K562 (cell line): ENCODE results near the gene CBX3. TPM values are rescaled to one million over a fixed set of nuclear protein-coding genes. Genes with fewer than 3 reads are reported as not detected.
A peak's percentile ranks its signal among the peaks of the same experiment; 100 is the strongest.

Source experiments
- ATAC-seq: fragments of 200-7000 bp; cut with Tn5 transposase; 3 replicates; pipeline ENCODE4 v1.9.1; 2020; ENCODE audit warnings: moderate library complexity
- BruUV-seq: library from RNA; stranded (reverse); fragments of 400-500 nt; replicated peaks from 2 replicates; lab custom pipeline; 2021; lab: Mats Ljungman, UMichigan
- CTCF ChIA-PET: fragments of 300-600 bp; formaldehyde crosslinking; extraction: SDS; loops from one replicate; lab custom pipeline; 2021; ENCODE audit warnings: low intra/inter-chr PET ratio; lab: Yijun Ruan, JAX
- POLR2A ChIA-PET: fragments of 300-600, 350-650 bp; sonication (Branson Sonifier 250); formaldehyde crosslinking; extraction: SDS; loops from one replicate; lab custom pipeline; 2021; ENCODE audit warnings: antibody characterized with exemption, inconsistent platforms; lab: Yijun Ruan, JAX
- DNase-seq, 4 experiments: peaks; one replicate each; pipeline versions ENCODE4 v3.0.0 to v3.0.0-alpha.2; 2011 to 2018; ENCODE audit warnings: low spot score in 3 of 4, mixed read lengths in 3 of 4; ENCODE audit errors: extremely low read depth in 1 of 4
- FAIRE-seq: peaks from 2 replicates; lab custom pipeline; 2011; peaks lifted over from hg19 to GRCh38; lab: Jason Lieb, UNC
- H2AFZ ChIP-seq: 2 replicates; pipeline ENCODE4 v1.6.0; 2011; ENCODE audit warnings: low read depth, low read length, control low read depth, inconsistent platforms
- H3K27ac ChIP-seq: fragments of 200-600 bp; 3 replicates; pipeline ENCODE4 v1.8.0; 2011; ENCODE audit warnings: low read depth, mild to moderate bottlenecking, control low read depth, inconsistent platforms, low read length, moderate library complexity, mixed read lengths; ENCODE audit errors: extremely low read depth
- H3K27me3 ChIP-seq, 2 experiments: fragments of 300-600 bp in 1 of 2; 2 replicates in 1 of 2; 3 replicates in 1 of 2; pipeline versions ENCODE4 v1.6.0 to v1.8.0; 2011; ENCODE audit warnings: inconsistent platforms in 2 of 2, low read length in 2 of 2, mild to moderate bottlenecking in 1 of 2, mixed read lengths in 1 of 2, moderate library complexity in 1 of 2; ENCODE audit not compliant: control insufficient read depth in 2 of 2, insufficient read depth in 2 of 2
- H3K36me3 ChIP-seq: fragments of 300-600 bp; 3 replicates; pipeline ENCODE4 v1.8.0; 2011; ENCODE audit warnings: mild to moderate bottlenecking, low read length, inconsistent platforms; ENCODE audit not compliant: control insufficient read depth, insufficient read depth
- H3K4me1 ChIP-seq, 2 experiments: fragments of 200-600 bp in 1 of 2; replicated peaks in 1 of 2; 2 replicates in 1 of 2; 3 replicates in 1 of 2; pipeline versions ENCODE4 v1.5.1 to v1.8.0; 2011; ENCODE audit warnings: inconsistent platforms in 2 of 2, low read length in 2 of 2, mild to moderate bottlenecking in 1 of 2, mixed read lengths in 1 of 2, moderate library complexity in 1 of 2; ENCODE audit not compliant: control insufficient read depth in 2 of 2, insufficient read depth in 2 of 2
- H3K4me2 ChIP-seq: 2 replicates; pipeline ENCODE4 v1.6.1; 2011; ENCODE audit warnings: low read length, control low read depth, inconsistent platforms, mixed read lengths; ENCODE audit not compliant: insufficient read depth
- H3K4me3 ChIP-seq: fragments of 200-600 bp; sonication (generic), shearing (Covaris generic); 2 replicates; pipeline ENCODE4 v1.5.1; 2016; ENCODE audit warnings: control low read depth, inconsistent platforms
- H3K79me2 ChIP-seq: fragments of 200-600 bp; 3 replicates; pipeline ENCODE4 v1.8.0; 2011; ENCODE audit warnings: low read length, inconsistent platforms; ENCODE audit not compliant: control insufficient read depth, insufficient read depth
- H3K9ac ChIP-seq, 2 experiments: 2 replicates each; pipeline versions ENCODE4 v1.6.0 to v1.6.1; 2011; ENCODE audit warnings: low read depth in 2 of 2, low read length in 2 of 2, control low read depth in 1 of 2, inconsistent platforms in 1 of 2, mild to moderate bottlenecking in 1 of 2, mixed read lengths in 1 of 2; ENCODE audit not compliant: insufficient read depth in 1 of 2
- H3K9me1 ChIP-seq: one replicate; pipeline ENCODE4 v1.6.0; 2011; ENCODE audit warnings: inconsistent platforms, mild to moderate bottlenecking, low read length, moderate library complexity; ENCODE audit not compliant: control insufficient read depth, insufficient read depth
- H3K9me3 ChIP-seq: replicated peaks from 2 replicates; pipeline ENCODE4 v1.5.1; 2011; ENCODE audit warnings: low read depth, low read length, inconsistent platforms; ENCODE audit not compliant: control insufficient read depth, insufficient read depth
- H4K20me1 ChIP-seq: replicated peaks from 2 replicates; pipeline ENCODE4 v1.6.1; 2011; ENCODE audit warnings: low read length, inconsistent platforms, mixed read lengths; ENCODE audit not compliant: control insufficient read depth, insufficient read depth
- CBFA2T2 ChIP-seq: fragments of 450-650 bp; conservative IDR thresholded peaks from 2 replicates; pipeline ENCODE4 v1.6.1; 2017; ENCODE audit warnings: mild to moderate bottlenecking
- CBX3 ChIP-seq, 2 experiments: IDR thresholded peaks; 1 replicate in 1 of 2; 2 replicates in 1 of 2; pipeline ENCODE4 v1.6.1; 2012; ENCODE audit warnings: inconsistent platforms in 2 of 2, low read length in 2 of 2, borderline replicate concordance in 1 of 2, control low read depth in 1 of 2
- ELF2 ChIP-seq: fragments of 250-450 bp; sonication (Bioruptor Pico); IDR thresholded peaks from 2 replicates; pipeline ENCODE4 v1.5.0; 2021; ENCODE audit warnings: mild to moderate bottlenecking
- FOSL1 ChIP-seq: fragments of 200-800 bp; sonication (Bioruptor generic); conservative IDR thresholded peaks from 2 replicates; pipeline ENCODE4 v1.6.1; 2016; ENCODE audit warnings: missing genetic modification characterization, missing compliant biosample characterization
- HMGN3 ChIP-seq: IDR thresholded peaks from 2 replicates; pipeline ENCODE4 v1.6.1; 2011; ENCODE audit warnings: borderline replicate concordance, low read depth, mild to moderate bottlenecking, mixed read lengths, low read length; ENCODE audit not compliant: insufficient read length; ENCODE audit errors: extremely low read depth
- L3MBTL2 ChIP-seq: fragments of 450-650 bp; IDR thresholded peaks from 2 replicates; pipeline ENCODE4 v1.6.1; 2016; ENCODE audit warnings: mild to moderate bottlenecking, moderate library complexity
- MAZ ChIP-seq, 2 experiments: fragments of 450-650 bp in 1 of 2; sonication (generic) in 1 of 2; formaldehyde crosslinking; IDR thresholded peaks in 1 of 2; conservative IDR thresholded peaks in 1 of 2; 2 replicates each; pipeline versions ENCODE4 v1.4.0 to v1.5.0; 2020; ENCODE audit warnings: mild to moderate bottlenecking in 1 of 2, missing genetic modification reagents in 1 of 2
- MCM3 ChIP-seq: fragments of 450-650 bp; IDR thresholded peaks from 2 replicates; pipeline ENCODE4 v1.6.1; 2016
- PML ChIP-seq: IDR thresholded peaks from 2 replicates; pipeline ENCODE4 v1.6.1; 2012; ENCODE audit warnings: low read length, inconsistent platforms
- POLR2AphosphoS2 ChIP-seq: IDR thresholded peaks from 2 replicates; pipeline ENCODE4 v1.6.1; 2012; ENCODE audit warnings: low read length, improper control_type of control experiment
- TRIM24 ChIP-seq, 2 experiments: fragments of 450-650 bp; IDR thresholded peaks; 2 replicates each; pipeline ENCODE4 v1.6.1; 2016
- ZKSCAN8 ChIP-seq: fragments of 200-800 bp; sonication (Bioruptor generic); IDR thresholded peaks from 2 replicates; pipeline ENCODE4 v1.6.1; 2016; ENCODE audit warnings: missing genetic modification characterization, missing compliant biosample characterization
- WGBS: fragments of 100-300 bp; shearing (Covaris generic); methylation state at CpG from one replicate; pipeline ENCODE4 v1.1.6; 2016; ENCODE audit warnings: low coverage, mixed read lengths; ENCODE audit not compliant: insufficient coverage; ENCODE audit errors: missing lambda C conversion rate; 5-methylcytosine and 5-hydroxymethylcytosine counted together
- in situ Hi-C: fragments of 300-500 bp; cut with MboI; formaldehyde crosslinking; loops from 4 replicates; pipeline ENCODE4 v1.15.0; 2018; ENCODE audit warnings: inconsistent platforms, mixed read lengths
- intact Hi-C: fragments of 100-400 bp; cut with micrococcal nuclease; formaldehyde crosslinking; loops from 2 replicates; pipeline ENCODE4 v1.14.2; 2022
- polyA plus RNA-seq, 8 experiments: library from polyadenylated mRNA; depleted of rRNA in 4 of 8; stranded (reverse) in 5 of 8; unstranded in 3 of 8; fragments of >200 nt; fragmentation: Nextera tagmentation in 2 of 8; fragmentation: Illumina TruSeq in 1 of 8; extraction: Ambion mirVana in 2 of 8; extraction: Trizol in 1 of 8; gene quantifications; 2 replicates each; pipeline versions ENCODE4 v1.2.1 to v1.2.3, GENCODE V29; 2011 to 2014; ENCODE audit warnings: inconsistent platforms in 1 of 8, missing spikeins in 1 of 8
- total RNA-seq, 7 experiments: library from RNA; depleted of rRNA in 6 of 7; stranded (reverse); fragments of >200 nt in 6 of 7; fragmentation: Illumina TruSeq in 2 of 7; extraction: Trizol in 2 of 7; gene quantifications; 2 replicates each; pipeline versions ENCODE4 v1.2.1 to v1.2.3, GENCODE V29; 2011 to 2021; ENCODE audit warnings: low replicate concordance in 1 of 7
- TF ChIP-seq, protein P1 (sequence below): sonication (generic); formaldehyde crosslinking; IDR thresholded peaks from 2 replicates; pipeline ENCODE4 v1.8.0; 2022; ENCODE audit warnings: missing genetic modification reagents, mild to moderate bottlenecking, moderate library complexity, borderline replicate concordance
- TF ChIP-seq, protein P2 (sequence below): sonication (generic); formaldehyde crosslinking; IDR thresholded peaks from 2 replicates; pipeline ENCODE4 v1.8.1; 2023; ENCODE audit warnings: mild to moderate bottlenecking, missing genetic modification reagents
- TF ChIP-seq, protein P3 (sequence below): fragments of 450-650 bp; IDR thresholded peaks from 2 replicates; pipeline ENCODE4 v1.6.1; 2016

The CBX3 gene
- total and polyA plus RNA-seq, 9 of the 15 experiments (the other 6 are each of a cell fraction or from before 2014, with no cell fraction given) = 198 to 413 (median 328) TPM

DNA sequence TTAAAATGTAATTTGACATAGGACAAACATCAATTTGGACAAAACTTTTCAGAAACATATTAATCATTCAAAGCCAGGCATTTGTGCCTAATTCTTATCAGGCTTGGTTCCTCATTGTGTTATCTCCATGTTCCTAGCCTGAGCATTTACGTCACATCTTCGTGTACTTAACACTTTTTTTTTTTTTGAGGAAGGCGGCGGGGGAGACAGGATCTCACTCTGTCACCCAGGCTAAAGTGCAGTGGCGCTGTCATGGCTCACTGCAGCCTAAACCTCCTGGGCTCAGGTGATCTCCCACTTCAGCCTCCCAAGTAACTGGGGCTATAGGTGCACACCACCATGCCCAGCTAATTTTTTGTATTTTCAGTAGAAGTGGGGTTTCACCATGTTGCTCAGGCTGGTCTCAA lies 20.8 kb upstream of the CBX3 start:
- POLR2A ChIA-PET = interaction anchor here (0.7 to 5.3 kb wide), 8 partner anchors 9 to 150 kb away, joined by 3 to 23 read pairs (median 6); no protein-coding TSS in a partner anchor
- peak in 2 of 4 experiments; percentile 61 to 86 for DNase-seq
- H3K27ac ChIP-seq = peak overlapping the region; percentile 40; the same call in 2 of the 3 replicates
- H3K36me3 ChIP-seq = peaks cover 7% of the 10 kb centered on the region; the same call in 1 of the 3 replicates
- H3K4me1 ChIP-seq = peaks cover 15 to 38% of the 10 kb centered on the region in 2 experiments
- no peaks in the 10 kb centered on the region for H3K9me3 ChIP-seq
- 4% methylated on average over 5 of the region's 5 CpGs for WGBS
- H3K9me1 ChIP-seq = no peaks in the 10 kb centered on the region
- H3K9ac ChIP-seq = peak overlapping the region in 1 of 2 experiments; percentile 9; a peak in 1 of 4 replicates
- in situ Hi-C loops = loop anchor here (5.0 kb wide), 1 partner anchor 88 kb away; no protein-coding TSS in a partner anchor
- no peaks in the 10 kb centered on the region for H3K27me3 ChIP-seq
- BruUV-seq = no TSS peak
- CTCF ChIA-PET = no interaction called here
- no peaks in the 10 kb centered on the region for H3K79me2 ChIP-seq
- peak overlapping the region; percentile 22; the same call in 1 of the 2 replicates for H3K4me2 ChIP-seq
- peak; percentile 26 for FAIRE-seq
- H3K4me3 ChIP-seq = no peak overlapping the region
- H4K20me1 ChIP-seq = no peaks in the 10 kb centered on the region
- no peak overlapping the region for H2AFZ ChIP-seq
- intact Hi-C loops = no loop called here
- ATAC-seq = peak; percentile 50
- no peak for TF ChIP-seq MCM3
- peak; percentile 79 for TF ChIP-seq CBFA2T2
- peak; percentile 23; the same call in 1 of the 2 replicates for TF ChIP-seq ZKSCAN8 (CRISPR knock-in tag)
- peak; percentile 56 to 76 for TF ChIP-seq TRIM24 (IDR thresholded peaks at IDR 0.05)
- TF ChIP-seq, protein P1, sequence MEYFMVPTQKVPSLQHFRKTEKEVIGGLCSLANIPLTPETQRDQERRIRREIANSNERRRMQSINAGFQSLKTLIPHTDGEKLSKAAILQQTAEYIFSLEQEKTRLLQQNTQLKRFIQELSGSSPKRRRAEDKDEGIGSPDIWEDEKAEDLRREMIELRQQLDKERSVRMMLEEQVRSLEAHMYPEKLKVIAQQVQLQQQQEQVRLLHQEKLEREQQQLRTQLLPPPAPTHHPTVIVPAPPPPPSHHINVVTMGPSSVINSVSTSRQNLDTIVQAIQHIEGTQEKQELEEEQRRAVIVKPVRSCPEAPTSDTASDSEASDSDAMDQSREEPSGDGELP (CRISPR knock-in tag) = peak; percentile 16; the same call in 1 of the 2 replicates
- peak in 1 of 2 experiments; percentile 28; a peak in 1 of 3 replicates for TF ChIP-seq CBX3 (IDR thresholded peaks at IDR 0.05; ENCODE audit: borderline replicate concordance in 1 of 2, low read length in 2 of 2)
- TF ChIP-seq, protein P2, sequence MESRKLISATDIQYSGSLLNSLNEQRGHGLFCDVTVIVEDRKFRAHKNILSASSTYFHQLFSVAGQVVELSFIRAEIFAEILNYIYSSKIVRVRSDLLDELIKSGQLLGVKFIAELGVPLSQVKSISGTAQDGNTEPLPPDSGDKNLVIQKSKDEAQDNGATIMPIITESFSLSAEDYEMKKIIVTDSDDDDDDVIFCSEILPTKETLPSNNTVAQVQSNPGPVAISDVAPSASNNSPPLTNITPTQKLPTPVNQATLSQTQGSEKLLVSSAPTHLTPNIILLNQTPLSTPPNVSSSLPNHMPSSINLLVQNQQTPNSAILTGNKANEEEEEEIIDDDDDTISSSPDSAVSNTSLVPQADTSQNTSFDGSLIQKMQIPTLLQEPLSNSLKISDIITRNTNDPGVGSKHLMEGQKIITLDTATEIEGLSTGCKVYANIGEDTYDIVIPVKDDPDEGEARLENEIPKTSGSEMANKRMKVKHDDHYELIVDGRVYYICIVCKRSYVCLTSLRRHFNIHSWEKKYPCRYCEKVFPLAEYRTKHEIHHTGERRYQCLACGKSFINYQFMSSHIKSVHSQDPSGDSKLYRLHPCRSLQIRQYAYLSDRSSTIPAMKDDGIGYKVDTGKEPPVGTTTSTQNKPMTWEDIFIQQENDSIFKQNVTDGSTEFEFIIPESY (CRISPR knock-in tag) = no peak
- TF ChIP-seq, protein P3, sequence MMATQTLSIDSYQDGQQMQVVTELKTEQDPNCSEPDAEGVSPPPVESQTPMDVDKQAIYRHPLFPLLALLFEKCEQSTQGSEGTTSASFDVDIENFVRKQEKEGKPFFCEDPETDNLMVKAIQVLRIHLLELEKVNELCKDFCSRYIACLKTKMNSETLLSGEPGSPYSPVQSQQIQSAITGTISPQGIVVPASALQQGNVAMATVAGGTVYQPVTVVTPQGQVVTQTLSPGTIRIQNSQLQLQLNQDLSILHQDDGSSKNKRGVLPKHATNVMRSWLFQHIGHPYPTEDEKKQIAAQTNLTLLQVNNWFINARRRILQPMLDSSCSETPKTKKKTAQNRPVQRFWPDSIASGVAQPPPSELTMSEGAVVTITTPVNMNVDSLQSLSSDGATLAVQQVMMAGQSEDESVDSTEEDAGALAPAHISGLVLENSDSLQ = peak; percentile 91
- TF ChIP-seq POLR2AphosphoS2 = peak; percentile 82; the same call in 1 of the 2 replicates
- TF ChIP-seq MAZ (CRISPR knock-in tag; conservative IDR thresholded peaks at IDR 0.05 in 1 of 2, IDR thresholded peaks at IDR 0.05 in 1 of 2) = 0 out of 4 replicates have a peak, but pooled peaks have one; percentile 19 to 51
- TF ChIP-seq FOSL1 (tag) = 0 out of 2 replicates have a peak, but pooled peaks have one; percentile 35
- TF ChIP-seq HMGN3 = no peak
- no peak for TF ChIP-seq ELF2 (CRISPR knock-in tag)
- TF ChIP-seq PML = peak; percentile 52; the same call in 1 of the 2 replicates
- peak; percentile 82 for TF ChIP-seq L3MBTL2
